ENCODE data around the gene ATP1A3.
A peak's percentile ranks its signal among the peaks of the same experiment; 100 is the strongest.

The ATP1A3 gene

GRCh38 chr19:41969772-41970458, 24.1 kb downstream of the ATP1A3 start:
- Histone ChIP-seq H3K27ac (ENCODE audit: low read length, poor library complexity, severe bottlenecking) (no peak overlapping the region), H2BK15ac (ENCODE audit: low read depth, poor library complexity, severe bottlenecking) (no peak overlapping the region), H3K27me3 (ENCODE audit: control insufficient read depth in 1 of 2, insufficient read depth in 1 of 2, low read length in 2 of 2) (peaks cover 19 to 41% of the 10 kb centered on the region in 2 experiments), H3K23ac (ENCODE audit: low read length in 2 of 2) (no peak overlapping the region), H2BK5ac (ENCODE audit: low read depth, low read length, poor library complexity, severe bottlenecking) (no peak overlapping the region), H3K14ac (ENCODE audit: low read length in 2 of 2) (no peak overlapping the region), H3K9ac (ENCODE audit: low read length) (no peak overlapping the region), H2AFZ (ENCODE audit: low read depth, low read length) (no peak overlapping the region), H3K4me3 (ENCODE audit: insufficient read depth in 1 of 2, low read depth in 1 of 2, low read length in 2 of 2) (no peak overlapping the region), H2BK12ac (ENCODE audit: low read length in 2 of 2) (no peak overlapping the region), H3K4me1 (ENCODE audit: control insufficient read depth, insufficient read depth, low read depth, low read length) (no peaks in the 10 kb centered on the region), H3K18ac (ENCODE audit: low read depth in 1 of 2, low read length in 2 of 2) (no peak overlapping the region), H2AK5ac (ENCODE audit: low read length, severe bottlenecking) (no peak overlapping the region), H3K4ac (ENCODE audit: low read depth in 1 of 2, low read length in 2 of 2) (no peak overlapping the region), H2BK120ac (ENCODE audit: low read depth, low read length) (no peak overlapping the region), H3K79me1 (replicated peaks; ENCODE audit: low read length, poor library complexity, severe bottlenecking) (no peaks in the 10 kb centered on the region), H4K8ac (ENCODE audit: low read length) (no peak overlapping the region), H4K91ac (ENCODE audit: low read length) (no peak overlapping the region), H3K36me3 (ENCODE audit: control insufficient read depth in 1 of 2, insufficient read depth in 2 of 2, low read depth in 1 of 2, low read length in 2 of 2) (no peaks in the 10 kb centered on the region), H3K9me3 (ENCODE audit: control insufficient read depth, low read length) (no peaks in the 10 kb centered on the region), H3K4me2 (ENCODE audit: low read length, poor library complexity, severe bottlenecking) (no peak overlapping the region)
- DNase-seq, result no peak
- WGBS, result 89% methylated on average over 19 of the region's 19 CpGs

- no peak overlapping the region for H3K9ac ChIP-seq (ENCODE audit: low read length)
- DNase-seq, result no peak
- no peaks in the 10 kb centered on the region for H3K4me1 ChIP-seq (ENCODE audit: control insufficient read depth, insufficient read depth, low read depth, low read length)
- H3K79me1 ChIP-seq (replicated peaks; ENCODE audit: low read length, poor library complexity, severe bottlenecking), result no peaks in the 10 kb centered on the region
- H2BK5ac ChIP-seq (ENCODE audit: low read depth, low read length, poor library complexity, severe bottlenecking), result no peak overlapping the region
- no peak overlapping the region for H3K14ac ChIP-seq (ENCODE audit: low read length in 2 of 2)
- no peaks in the 10 kb centered on the region for H3K36me3 ChIP-seq (ENCODE audit: control insufficient read depth in 1 of 2, insufficient read depth in 2 of 2, low read depth in 1 of 2, low read length in 2 of 2)
- H3K4ac ChIP-seq (ENCODE audit: low read depth in 1 of 2, low read length in 2 of 2), result no peak overlapping the region
- H3K27ac ChIP-seq (ENCODE audit: low read length, poor library complexity, severe bottlenecking), result no peak overlapping the region
- no peak overlapping the region for H2AFZ ChIP-seq (ENCODE audit: low read depth, low read length)
- no peak overlapping the region for H2AK5ac ChIP-seq (ENCODE audit: low read length, severe bottlenecking)
- H3K18ac ChIP-seq (ENCODE audit: low read depth in 1 of 2, low read length in 2 of 2), result no peak overlapping the region
- H4K91ac ChIP-seq (ENCODE audit: low read length), result no peak overlapping the region
- H2BK12ac ChIP-seq (ENCODE audit: low read length in 2 of 2), result no peak overlapping the region
- no peak overlapping the region for H3K4me3 ChIP-seq (ENCODE audit: insufficient read depth in 1 of 2, low read depth in 1 of 2, low read length in 2 of 2)
- no peak overlapping the region for H3K4me2 ChIP-seq (ENCODE audit: low read length, poor library complexity, severe bottlenecking)
- H3K27me3 ChIP-seq (ENCODE audit: control insufficient read depth in 1 of 2, insufficient read depth in 1 of 2, low read length in 2 of 2), result peaks cover 19 to 40% of the 10 kb centered on the region in 2 experiments
- H2BK120ac ChIP-seq (ENCODE audit: low read depth, low read length), result no peak overlapping the region
- 83% methylated on average over 28 of the region's 28 CpGs for WGBS
- no peak overlapping the region for H3K23ac ChIP-seq (ENCODE audit: low read length in 2 of 2)
- H3K9me3 ChIP-seq (ENCODE audit: control insufficient read depth, low read length), result no peaks in the 10 kb centered on the region
- no peak overlapping the region for H4K8ac ChIP-seq (ENCODE audit: low read length)
- H2BK15ac ChIP-seq (ENCODE audit: low read depth, poor library complexity, severe bottlenecking), result no peak overlapping the region
Measured at GRCh38 chr19:41968751-41969595, 25.1 kb downstream of the ATP1A3 start.

DNA sequence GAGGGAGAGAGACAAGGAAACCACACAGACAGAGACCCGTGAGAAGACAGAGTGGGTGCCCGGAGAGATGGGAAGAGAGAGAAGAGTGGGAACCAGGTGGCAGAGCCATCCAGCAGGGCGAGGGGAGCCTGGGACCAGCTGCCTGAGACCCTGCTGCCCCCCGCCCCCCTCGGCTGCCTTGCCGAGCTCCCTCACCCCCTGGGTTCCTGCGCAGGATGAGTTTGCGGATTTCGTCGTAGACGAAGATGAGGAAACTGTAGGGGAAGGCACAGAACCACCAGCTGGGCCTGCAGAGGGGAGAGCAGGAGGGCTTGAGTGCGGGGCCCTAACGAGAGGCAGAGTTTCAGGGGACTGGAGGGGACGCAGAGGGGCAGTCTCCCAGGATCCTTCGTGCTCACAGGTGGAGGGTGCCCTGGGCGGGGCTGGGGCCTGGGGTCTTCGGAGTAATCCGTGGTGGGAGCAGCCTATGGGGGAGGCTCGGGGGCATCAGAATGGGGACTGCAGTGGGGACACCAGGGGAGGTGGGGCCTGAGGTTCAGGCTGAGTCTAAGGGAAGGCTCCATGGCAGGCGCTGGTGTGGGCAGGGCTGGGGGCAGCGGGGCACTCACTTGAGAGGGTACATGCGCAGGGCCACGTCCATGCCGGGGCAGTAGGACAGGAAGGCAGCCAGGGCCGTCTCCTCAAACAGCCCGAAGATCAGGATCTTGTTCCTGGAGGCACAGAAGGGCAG, 26.8 kb downstream of the ATP1A3 start:
- Histone ChIP-seq H4K8ac (ENCODE audit: low read length) (no peak overlapping the region), H3K27me3 (ENCODE audit: control insufficient read depth in 1 of 2, insufficient read depth in 1 of 2, low read length in 2 of 2) (peaks cover 19 to 30% of the 10 kb centered on the region in 2 experiments), H3K79me1 (replicated peaks; ENCODE audit: low read length, poor library complexity, severe bottlenecking) (no peaks in the 10 kb centered on the region), H3K4me3 (ENCODE audit: insufficient read depth in 1 of 2, low read depth in 1 of 2, low read length in 2 of 2) (peak overlapping the region in 1 of 2 experiments; percentile 2), H3K36me3 (ENCODE audit: control insufficient read depth in 1 of 2, insufficient read depth in 2 of 2, low read depth in 1 of 2, low read length in 2 of 2) (no peaks in the 10 kb centered on the region), H2AK5ac (ENCODE audit: low read length, severe bottlenecking) (no peak overlapping the region), H2BK5ac (ENCODE audit: low read depth, low read length, poor library complexity, severe bottlenecking) (no peak overlapping the region), H3K23ac (ENCODE audit: low read length in 2 of 2) (no peak overlapping the region), H4K91ac (ENCODE audit: low read length) (no peak overlapping the region), H2AFZ (ENCODE audit: low read depth, low read length) (no peak overlapping the region), H3K14ac (ENCODE audit: low read length in 2 of 2) (peak overlapping the region in 1 of 2 experiments; percentile 90), H3K18ac (ENCODE audit: low read depth in 1 of 2, low read length in 2 of 2) (no peak overlapping the region), H2BK120ac (ENCODE audit: low read depth, low read length) (no peak overlapping the region), H2BK15ac (ENCODE audit: low read depth, poor library complexity, severe bottlenecking) (no peak overlapping the region), H3K4me2 (ENCODE audit: low read length, poor library complexity, severe bottlenecking) (no peak overlapping the region), H3K4me1 (ENCODE audit: control insufficient read depth, insufficient read depth, low read depth, low read length) (no peaks in the 10 kb centered on the region), H3K9ac (ENCODE audit: low read length) (no peak overlapping the region), H2BK12ac (ENCODE audit: low read length in 2 of 2) (no peak overlapping the region), H3K9me3 (ENCODE audit: control insufficient read depth, low read length) (no peaks in the 10 kb centered on the region), H3K4ac (ENCODE audit: low read depth in 1 of 2, low read length in 2 of 2) (no peak overlapping the region), H3K27ac (ENCODE audit: low read length, poor library complexity, severe bottlenecking) (no peak overlapping the region)
- DNase-seq, result no peak
- 72% methylated on average over 26 of the region's 26 CpGs for WGBS

DNA sequence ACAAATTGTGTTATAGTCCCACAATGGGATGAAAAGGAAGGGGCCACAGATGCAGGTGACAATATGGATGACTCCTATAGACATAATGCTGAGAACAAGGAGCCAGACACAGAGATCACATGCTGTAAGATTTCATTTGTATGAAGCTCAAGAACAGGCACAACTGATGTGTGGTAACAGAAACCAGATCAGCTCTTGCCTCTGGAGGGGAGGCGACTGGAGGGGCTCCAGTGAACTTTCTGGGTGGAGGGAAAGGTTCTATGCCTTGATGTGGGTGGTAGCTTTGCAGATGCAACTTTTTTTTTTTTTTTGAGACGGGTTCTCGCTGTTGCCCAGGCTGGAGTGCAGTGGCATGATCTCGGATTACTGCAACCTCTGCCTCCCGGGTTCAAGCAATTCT, 28.9 kb downstream of the ATP1A3 start:
- no peaks in the 10 kb centered on the region for H3K79me1 ChIP-seq (replicated peaks; ENCODE audit: low read length, poor library complexity, severe bottlenecking)
- no peak overlapping the region for H3K4ac ChIP-seq (ENCODE audit: low read depth in 1 of 2, low read length in 2 of 2)
- no peak for DNase-seq
- H2AK5ac ChIP-seq (ENCODE audit: low read length, severe bottlenecking), result no peak overlapping the region
- no peak overlapping the region for H3K27ac ChIP-seq (ENCODE audit: low read length, poor library complexity, severe bottlenecking)
- WGBS, result 86% methylated on average over 3 of the region's 5 CpGs
- H2BK5ac ChIP-seq (ENCODE audit: low read depth, low read length, poor library complexity, severe bottlenecking), result no peak overlapping the region
- peaks cover 15 to 29% of the 10 kb centered on the region in 2 experiments for H3K27me3 ChIP-seq (ENCODE audit: control insufficient read depth in 1 of 2, insufficient read depth in 1 of 2, low read length in 2 of 2)
- H3K36me3 ChIP-seq (ENCODE audit: control insufficient read depth in 1 of 2, insufficient read depth in 2 of 2, low read depth in 1 of 2, low read length in 2 of 2), result no peaks in the 10 kb centered on the region
- no peak overlapping the region for H2BK12ac ChIP-seq (ENCODE audit: low read length in 2 of 2)
- no peaks in the 10 kb centered on the region for H3K9me3 ChIP-seq (ENCODE audit: control insufficient read depth, low read length)
- no peak overlapping the region for H3K23ac ChIP-seq (ENCODE audit: low read length in 2 of 2)
- H2AFZ ChIP-seq (ENCODE audit: low read depth, low read length), result no peak overlapping the region
- no peak overlapping the region for H2BK15ac ChIP-seq (ENCODE audit: low read depth, poor library complexity, severe bottlenecking)
- no peak overlapping the region for H3K4me3 ChIP-seq (ENCODE audit: insufficient read depth in 1 of 2, low read depth in 1 of 2, low read length in 2 of 2)
- no peak overlapping the region for H3K4me2 ChIP-seq (ENCODE audit: low read length, poor library complexity, severe bottlenecking)
- no peaks in the 10 kb centered on the region for H3K4me1 ChIP-seq (ENCODE audit: control insufficient read depth, insufficient read depth, low read depth, low read length)
- no peak overlapping the region for H4K91ac ChIP-seq (ENCODE audit: low read length)
- H3K9ac ChIP-seq (ENCODE audit: low read length), result no peak overlapping the region
- H2BK120ac ChIP-seq (ENCODE audit: low read depth, low read length), result no peak overlapping the region
- no peak overlapping the region for H3K14ac ChIP-seq (ENCODE audit: low read length in 2 of 2)
- H4K8ac ChIP-seq (ENCODE audit: low read length), result no peak overlapping the region
- H3K18ac ChIP-seq (ENCODE audit: low read depth in 1 of 2, low read length in 2 of 2), result no peak overlapping the region
